GM12878 (cell line): ENCODE measurements around the gene CDK17. TPM values are rescaled to one million over a fixed set of nuclear protein-coding genes. Genes with fewer than 3 reads are reported as not detected.
A peak's percentile ranks its signal among the peaks of the same experiment; 100 is the strongest.

Experiments
- ATAC-seq: fragments of 200-7000 bp; cut with Tn5 transposase; 3 replicates; pipeline ENCODE4 v1.9.1; 2020; ENCODE audit warnings: mild to moderate bottlenecking, moderate library complexity
- BruUV-seq: library from RNA; stranded (reverse); fragments of 400-500 nt; replicated peaks from 2 replicates; lab custom pipeline; 2021; lab: Mats Ljungman, UMichigan
- CTCF ChIA-PET: fragments of 300-600 bp; sonication (Branson Sonifier 250); formaldehyde crosslinking; extraction: SDS; loops from one replicate; lab custom pipeline; 2021; ENCODE audit warnings: inconsistent platforms; lab: Yijun Ruan, JAX
- POLR2A ChIA-PET: fragments of 350-600 bp; formaldehyde crosslinking; extraction: SDS; loops from one replicate; lab custom pipeline; 2021; ENCODE audit warnings: inconsistent platforms; lab: Charles Lee
- RAD21 ChIA-PET: fragments of 300-600 bp; sonication (Branson Sonifier 250); formaldehyde crosslinking; loops from one replicate; lab custom pipeline; 2023; ENCODE audit warnings: antibody characterized with exemption; ENCODE audit not compliant: unreplicated experiment; lab: Charles Lee
- SMC1A ChIA-PET: fragments of 300-600 bp; sonication (Branson Sonifier 250); formaldehyde crosslinking; loops from one replicate; lab custom pipeline; 2023; ENCODE audit not compliant: unreplicated experiment, uncharacterized antibody; lab: Charles Lee
- DNase-seq: peaks from one replicate; pipeline ENCODE4 v3.0.0-alpha.2; 2011; ENCODE audit warnings: low read depth, low spot score
- FAIRE-seq: peaks from 3 replicates; lab custom pipeline; 2011; peaks lifted over from hg19 to GRCh38; lab: Jason Lieb, UNC
- H2AFZ ChIP-seq: 2 replicates; pipeline ENCODE4 v1.6.0; 2011; ENCODE audit warnings: low read depth, low read length, control low read depth; ENCODE audit not compliant: control insufficient read depth
- H3K27ac ChIP-seq: 2 replicates; pipeline ENCODE4 v1.5.1; 2011; ENCODE audit warnings: control low read depth; ENCODE audit not compliant: control insufficient read depth, insufficient read depth
- H3K27me3 ChIP-seq, 2 experiments: replicated peaks in 1 of 2; 2 replicates each; pipeline versions ENCODE4 v1.6.0 to v1.6.1; 2011; ENCODE audit warnings: low read length in 1 of 2; ENCODE audit not compliant: control insufficient read depth in 2 of 2, insufficient read depth in 2 of 2
- H3K36me3 ChIP-seq, 2 experiments: 2 replicates each; pipeline ENCODE4 v1.5.1; 2011; ENCODE audit warnings: low read length in 1 of 2; ENCODE audit not compliant: control insufficient read depth in 2 of 2, insufficient read depth in 2 of 2
- H3K4me1 ChIP-seq: 2 replicates; pipeline ENCODE4 v1.6.1; 2011; ENCODE audit warnings: mild to moderate bottlenecking, low read length, moderate library complexity, mixed read lengths; ENCODE audit not compliant: control insufficient read depth, insufficient read depth
- H3K4me2 ChIP-seq: 2 replicates; pipeline ENCODE4 v1.6.0; 2011; ENCODE audit warnings: control low read depth; ENCODE audit not compliant: control insufficient read depth, insufficient read depth
- H3K4me3 ChIP-seq: fragments of 200-600 bp; sonication (generic); 2 replicates; pipeline ENCODE4 v1.5.1; 2016
- H3K79me2 ChIP-seq: 2 replicates; pipeline ENCODE4 v1.6.0; 2011; ENCODE audit warnings: low read length; ENCODE audit not compliant: control insufficient read depth, insufficient read depth
- H3K9ac ChIP-seq: 2 replicates; pipeline ENCODE4 v1.8.0; 2011; ENCODE audit warnings: low read length, control low read depth, mixed read lengths; ENCODE audit not compliant: control insufficient read depth, insufficient read depth
- H3K9me3 ChIP-seq: replicated peaks from 3 replicates; pipeline ENCODE4 v1.5.1; 2011; ENCODE audit warnings: mild to moderate bottlenecking, low read length; ENCODE audit not compliant: control insufficient read depth, insufficient read depth
- H4K20me1 ChIP-seq: 2 replicates; pipeline ENCODE4 v1.6.0; 2011; ENCODE audit not compliant: control insufficient read depth, insufficient read depth
- BHLHE40 ChIP-seq, 2 experiments: fragments of 450-650 bp in 1 of 2; IDR thresholded peaks; 2 replicates each; pipeline ENCODE4 v1.6.1; 2011 to 2017; ENCODE audit warnings: low read depth in 2 of 2, borderline replicate concordance in 1 of 2, improper control_type of control experiment in 1 of 2, low read length in 1 of 2, mild to moderate bottlenecking in 1 of 2
- CEBPB ChIP-seq, 2 experiments: fragments of 150-350 bp in 1 of 2; IDR thresholded peaks; 2 replicates each; pipeline ENCODE4 v1.6.1; 2012 to 2014; ENCODE audit warnings: low read depth in 2 of 2, low read length in 2 of 2, borderline replicate concordance in 1 of 2, inconsistent platforms in 1 of 2
- IRF5 ChIP-seq: fragments of 450-650 bp; IDR thresholded peaks from 2 replicates; pipeline ENCODE4 v1.6.1; 2017; ENCODE audit warnings: borderline replicate concordance
- MAX ChIP-seq: IDR thresholded peaks from 2 replicates; pipeline ENCODE4 v1.6.1; 2012; ENCODE audit warnings: low read depth, low read length, improper control_type of control experiment
- MYC ChIP-seq: IDR thresholded peaks from 2 replicates; pipeline ENCODE4 v1.6.1; 2011; ENCODE audit warnings: mild to moderate bottlenecking, low read length, moderate library complexity, inconsistent platforms; ENCODE audit not compliant: insufficient read depth, insufficient replicate concordance, insufficient read length, severe bottlenecking
- NBN ChIP-seq: fragments of 450-650 bp; IDR thresholded peaks from 2 replicates; pipeline ENCODE4 v1.6.1; 2016
- NFIC ChIP-seq: IDR thresholded peaks from 2 replicates; pipeline ENCODE4 v1.6.1; 2012; ENCODE audit warnings: low read depth, mild to moderate bottlenecking, inconsistent platforms, low read length, moderate library complexity
- NFXL1 ChIP-seq: fragments of 450-650 bp; IDR thresholded peaks from 2 replicates; pipeline ENCODE4 v1.6.1; 2017; ENCODE audit warnings: antibody characterized with exemption, mild to moderate bottlenecking, borderline replicate concordance
- POU2F2 ChIP-seq: IDR thresholded peaks from 3 replicates; pipeline ENCODE4 v1.6.1; 2011; ENCODE audit warnings: low read depth, mild to moderate bottlenecking, low read length, borderline replicate concordance
- SMAD5 ChIP-seq: IDR thresholded peaks from 2 replicates; pipeline ENCODE4 v1.6.1; 2016; ENCODE audit warnings: antibody characterized with exemption, low read depth
- ZNF207 ChIP-seq: fragments of 450-650 bp; IDR thresholded peaks from 2 replicates; pipeline ENCODE4 v1.6.1; 2014; ENCODE audit warnings: antibody characterized with exemption, mild to moderate bottlenecking, borderline replicate concordance
- ZNF274 ChIP-seq: IDR thresholded peaks from one replicate; pipeline ENCODE4 v1.8.0; 2011; ENCODE audit not compliant: insufficient read length, insufficient read depth
- ZNF384 ChIP-seq: IDR thresholded peaks from 2 replicates; pipeline ENCODE4 v1.6.1; 2012; ENCODE audit warnings: low read depth, mild to moderate bottlenecking, low read length, improper control_type of control experiment, borderline replicate concordance
- WGBS: methylation state at CpG from one replicate; pipeline ENCODE4 v1.1.6; 2016; ENCODE audit warnings: low lambda C conversion rate; ENCODE audit not compliant: insufficient replicate concordance, insufficient coverage; ENCODE audit errors: missing lambda C conversion rate; 5-methylcytosine and 5-hydroxymethylcytosine counted together
- in situ Hi-C: fragments of 300-500 bp; cut with MboI; formaldehyde crosslinking; loops from 9 replicates; pipeline ENCODE4 v1.14.3; 2018; ENCODE audit warnings: mixed read lengths
- intact Hi-C: fragments of 100-400 bp; cut with micrococcal nuclease; formaldehyde crosslinking; loops from one replicate; pipeline ENCODE4 v1.14.2; 2022; ENCODE audit not compliant: unreplicated experiment
- polyA plus RNA-seq, 11 experiments: library from polyadenylated mRNA; depleted of rRNA in 4 of 11; unstranded in 6 of 11; stranded (reverse) in 5 of 11; fragments of >200 nt; fragmentation: Nextera tagmentation in 4 of 11; fragmentation: Illumina TruSeq in 1 of 11; extraction: Ambion mirVana in 4 of 11; extraction: Trizol in 1 of 11; gene quantifications; 1 replicate in 1 of 11; 2 replicates in 10 of 11; pipeline versions ENCODE4 v1.2.1 to v1.2.3, GENCODE V29; 2011 to 2016; ENCODE audit warnings: inconsistent platforms in 2 of 11, missing spikeins in 2 of 11, low read depth in 1 of 11
- total RNA-seq, 4 experiments: library from RNA; depleted of rRNA in 3 of 4; stranded (reverse); fragments of >200 nt in 3 of 4; fragmentation: Illumina TruSeq in 1 of 4; extraction: Trizol in 1 of 4; gene quantifications; 2 replicates each; pipeline versions ENCODE4 v1.2.1 to v1.2.3, GENCODE V29; 2013 to 2021
- TF ChIP-seq, protein P1 (sequence below): fragments of 450-650 bp; IDR thresholded peaks from 2 replicates; pipeline ENCODE4 v1.6.1; 2017; ENCODE audit warnings: low read depth, mild to moderate bottlenecking, moderate library complexity

The CDK17 gene
- total and polyA plus RNA-seq, 10 of the 15 experiments (the other 5 are each of a cell fraction or from before 2014, with no cell fraction given), result 5.6 to 45.6 (median 18.3) TPM

GRCh38 chr12:96313606-96314005 lies 86.6 kb downstream of the CDK17 start:
- SMC1A ChIA-PET, result interaction anchor here (0.6 to 2.9 kb wide), 6 partner anchors 9 to 237 kb away, joined by 3 to 27 read pairs (median 4); partner anchors contain the start of gene CDK17
- no peak overlapping the region for H3K9ac ChIP-seq
- FAIRE-seq (no peak), DNase-seq (no peak), ATAC-seq (peak; percentile 43; the same call in 2 of the 3 replicates)
- no peak for TF ChIP-seq ZNF274
- TF ChIP-seq CEBPB (IDR thresholded peaks at IDR 0.05; ENCODE audit: borderline replicate concordance in 1 of 2, low read depth in 2 of 2, low read length in 2 of 2), result no peak
- TF ChIP-seq BHLHE40 (IDR thresholded peaks at IDR 0.05; ENCODE audit: borderline replicate concordance in 1 of 2, low read depth in 2 of 2, low read length in 1 of 2), result no peak
- no peak for TF ChIP-seq NBN
- no peak overlapping the region for H3K4me3 ChIP-seq
- intact Hi-C loops (no loop called here), in situ Hi-C loops (no loop called here)
- BruUV-seq, result no TSS peak
- CTCF ChIA-PET, result interaction anchor here (0.9 to 1.1 kb wide), 2 partner anchors 84 to 148 kb away, joined by 3 to 4 read pairs; no protein-coding TSS in a partner anchor
- peaks cover 18% of the 10 kb centered on the region for H3K4me1 ChIP-seq
- H3K4me2 ChIP-seq, result no peak overlapping the region
- RAD21 ChIA-PET, result interaction anchor here (3.1 kb wide), 1 partner anchor 85 kb away, joined by 21 read pairs; no protein-coding TSS in a partner anchor
- H3K79me2 ChIP-seq, result peaks cover 21% of the 10 kb centered on the region
- H3K27me3 ChIP-seq, result no peaks in the 10 kb centered on the region
- POLR2A ChIA-PET, result no interaction called here
- H3K9me3 ChIP-seq, result no peaks in the 10 kb centered on the region
- H4K20me1 ChIP-seq, result no peaks in the 10 kb centered on the region
- no peak overlapping the region for H3K27ac ChIP-seq
- no peak overlapping the region for H2AFZ ChIP-seq
- peaks cover 0 to 4% of the 10 kb centered on the region in 2 experiments; a peak in 1 of 4 replicates for H3K36me3 ChIP-seq

- Histone ChIP-seq H3K79me2 (peaks cover 21% of the 10 kb centered on the region), H3K4me1 (peaks cover 18% of the 10 kb centered on the region), H2AFZ (no peak overlapping the region), H3K9ac (no peak overlapping the region), H3K27me3 (no peaks in the 10 kb centered on the region), H3K4me3 (no peak overlapping the region), H3K4me2 (no peak overlapping the region), H3K9me3 (no peaks in the 10 kb centered on the region), H3K27ac (no peak overlapping the region), H3K36me3 (peaks cover 0 to 10% of the 10 kb centered on the region in 2 experiments; a peak in 2 of 4 replicates), H4K20me1 (no peaks in the 10 kb centered on the region)
- ChIA-PET CTCF (interaction anchor here (1.0 to 1.9 kb wide), 4 partner anchors 25 to 205 kb away, joined by 3 to 6 read pairs (median 4); no protein-coding TSS in a partner anchor), RAD21 (no interaction called here), POLR2A (interaction anchor here (0.7 to 1.0 kb wide), 2 partner anchors 12 to 36 kb away, joined by 3 read pairs; no protein-coding TSS in a partner anchor), SMC1A (interaction anchor here (1.3 to 1.5 kb wide), 3 partner anchors 16 to 26 kb away, joined by 3 to 4 read pairs (median 4); no protein-coding TSS in a partner anchor)
- ATAC-seq (no peak), FAIRE-seq (no peak), DNase-seq (no peak)
- in situ Hi-C loops (no loop called here), intact Hi-C loops (no loop called here)
- BruUV-seq, result no TSS peak
- 100% methylated on average over 1 of the region's 1 CpG for WGBS
- TF ChIP-seq MYC, result no peak
- TF ChIP-seq NFXL1, result no peak
- no peak for TF ChIP-seq ZNF207
- no peak for TF ChIP-seq POU2F2
- no peak for TF ChIP-seq SMAD5
- no peak for TF ChIP-seq MAX
- TF ChIP-seq IRF5, result no peak
- no peak for TF ChIP-seq NFIC
- TF ChIP-seq ZNF384, result no peak
- TF ChIP-seq, protein P1, sequence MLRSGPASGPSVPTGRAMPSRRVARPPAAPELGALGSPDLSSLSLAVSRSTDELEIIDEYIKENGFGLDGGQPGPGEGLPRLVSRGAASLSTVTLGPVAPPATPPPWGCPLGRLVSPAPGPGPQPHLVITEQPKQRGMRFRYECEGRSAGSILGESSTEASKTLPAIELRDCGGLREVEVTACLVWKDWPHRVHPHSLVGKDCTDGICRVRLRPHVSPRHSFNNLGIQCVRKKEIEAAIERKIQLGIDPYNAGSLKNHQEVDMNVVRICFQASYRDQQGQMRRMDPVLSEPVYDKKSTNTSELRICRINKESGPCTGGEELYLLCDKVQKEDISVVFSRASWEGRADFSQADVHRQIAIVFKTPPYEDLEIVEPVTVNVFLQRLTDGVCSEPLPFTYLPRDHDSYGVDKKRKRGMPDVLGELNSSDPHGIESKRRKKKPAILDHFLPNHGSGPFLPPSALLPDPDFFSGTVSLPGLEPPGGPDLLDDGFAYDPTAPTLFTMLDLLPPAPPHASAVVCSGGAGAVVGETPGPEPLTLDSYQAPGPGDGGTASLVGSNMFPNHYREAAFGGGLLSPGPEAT, result no peak
These were observed 89.0 kb downstream of the CDK17 start for GRCh38 chr12:96311191-96311590.
